HepG2 (cell line): ENCODE data around the gene AARS2. TPM values are rescaled to one million over a fixed set of nuclear protein-coding genes. Genes with fewer than 3 reads are reported as not detected.

Experiments used
- ATF1 ChIP-seq: IDR thresholded peaks from 2 replicates; pipeline ENCODE4 v1.6.1; 2016; ENCODE audit warnings: mild to moderate bottlenecking, control low read depth
- ATRX ChIP-seq: sonication (generic); formaldehyde crosslinking; IDR thresholded peaks from 2 replicates; pipeline ENCODE4 v1.4.0; 2020; ENCODE audit warnings: missing genetic modification reagents, borderline replicate concordance
- BORCS8-MEF2B ChIP-seq: sonication (generic); formaldehyde crosslinking; IDR thresholded peaks from 2 replicates; pipeline ENCODE4 v1.8.0; 2022; ENCODE audit warnings: mild to moderate bottlenecking, missing genetic modification reagents
- DPF2 ChIP-seq: sonication (generic); formaldehyde crosslinking; IDR thresholded peaks from 2 replicates; pipeline ENCODE4 v1.4.0; 2020; ENCODE audit warnings: mild to moderate bottlenecking, low read depth, missing genetic modification reagents, borderline replicate concordance
- GFI1 ChIP-seq: sonication (generic); formaldehyde crosslinking; IDR thresholded peaks from 2 replicates; pipeline ENCODE4 v1.5.0; 2020; ENCODE audit warnings: missing genetic modification reagents, mild to moderate bottlenecking, borderline replicate concordance
- HMG20A ChIP-seq: IDR thresholded peaks from 2 replicates; pipeline ENCODE4 v1.6.1; 2016; ENCODE audit warnings: borderline replicate concordance
- HNRNPK ChIP-seq: fragments of 200-400 bp; formaldehyde crosslinking; IDR thresholded peaks from 2 replicates; pipeline ENCODE4 v1.6.1; 2018; ENCODE audit warnings: low read length, low read depth, moderate library complexity, mild to moderate bottlenecking; ENCODE audit not compliant: poor library complexity, severe bottlenecking
- HOXA5 ChIP-seq: sonication (generic); formaldehyde crosslinking; IDR thresholded peaks from 2 replicates; pipeline ENCODE4 v1.4.0; 2020; ENCODE audit warnings: missing genetic modification reagents
- MIER3 ChIP-seq: IDR thresholded peaks from 2 replicates; pipeline ENCODE4 v1.6.1; 2016; ENCODE audit warnings: missing compliant biosample characterization, borderline replicate concordance
- NFIB ChIP-seq: sonication (generic); formaldehyde crosslinking; IDR thresholded peaks from 2 replicates; pipeline ENCODE4 v1.9.0; 2021; ENCODE audit warnings: missing genetic modification reagents, mild to moderate bottlenecking, borderline replicate concordance
- NKX3-1 ChIP-seq: sonication (generic); formaldehyde crosslinking; IDR thresholded peaks from 2 replicates; pipeline ENCODE4 v1.5.0; 2020; ENCODE audit warnings: missing genetic modification reagents
- PRDM4 ChIP-seq: sonication (generic); formaldehyde crosslinking; IDR thresholded peaks from 2 replicates; pipeline ENCODE4 v1.9.0; 2021; ENCODE audit warnings: missing genetic modification reagents, borderline replicate concordance
- SPEN ChIP-seq: sonication (generic); formaldehyde crosslinking; IDR thresholded peaks from 2 replicates; pipeline ENCODE4 v1.5.1; 2020; ENCODE audit warnings: low read depth, mild to moderate bottlenecking, missing genetic modification reagents
- ZBTB26 ChIP-seq: IDR thresholded peaks from 2 replicates; pipeline ENCODE4 v1.6.1; 2016; ENCODE audit warnings: missing compliant biosample characterization, missing genetic modification reagents, borderline replicate concordance
- ZNF367 ChIP-seq: sonication (generic); formaldehyde crosslinking; IDR thresholded peaks from 2 replicates; pipeline ENCODE4 v1.4.0; 2020; ENCODE audit warnings: missing genetic modification reagents, borderline replicate concordance
- ZNF512B ChIP-seq: sonication (generic); formaldehyde crosslinking; IDR thresholded peaks from 2 replicates; pipeline ENCODE4 v1.5.1; 2020; ENCODE audit warnings: missing genetic modification reagents, mild to moderate bottlenecking, borderline replicate concordance
- ZNF569 ChIP-seq: sonication (generic); formaldehyde crosslinking; IDR thresholded peaks from 2 replicates; pipeline ENCODE4 v1.5.0; 2020; ENCODE audit warnings: mild to moderate bottlenecking, missing genetic modification reagents, moderate library complexity, borderline replicate concordance
- ZNF710 ChIP-seq: sonication (generic); formaldehyde crosslinking; IDR thresholded peaks from 2 replicates; pipeline ENCODE4 v1.5.0; 2020; ENCODE audit warnings: mild to moderate bottlenecking, missing genetic modification reagents, borderline replicate concordance
- ZNF782 ChIP-seq: sonication (generic); formaldehyde crosslinking; IDR thresholded peaks from 2 replicates; pipeline ENCODE4 v1.4.0; 2020; ENCODE audit warnings: missing genetic modification reagents, mild to moderate bottlenecking, borderline replicate concordance
- polyA plus RNA-seq, 8 experiments: library from polyadenylated mRNA; depleted of rRNA in 3 of 8; stranded (reverse) in 7 of 8; unstranded in 1 of 8; fragments of >200 nt; fragmentation: Illumina TruSeq in 4 of 8; extraction: Trizol in 4 of 8; gene quantifications; 2 replicates each; pipeline versions ENCODE4 v1.2.1 to v1.2.3, GENCODE V29; 2011 to 2016; ENCODE audit warnings: low read depth in 4 of 8, missing spikeins in 1 of 8, mixed read lengths in 1 of 8; ENCODE audit not compliant: insufficient read depth in 1 of 8
- total RNA-seq, 5 experiments: library from RNA; depleted of rRNA; stranded (reverse); fragments of >200 nt; fragmentation: Illumina TruSeq; extraction: Trizol; gene quantifications; 2 replicates each; pipeline ENCODE4 v1.2.3, GENCODE V29; 2016; ENCODE audit warnings: low read depth in 1 of 5

Gene AARS2
- total and polyA plus RNA-seq, 2 of the 13 experiments (the other 11 are each of a cell fraction or from before 2014, with no cell fraction given): 7.5 to 24.1 TPM

- TF ChIP-seq PRDM4 (CRISPR knock-in tag) (no peak), MIER3 (no peak), ATF1 (no peak), GFI1 (CRISPR knock-in tag) (no peak), SPEN (no peak), DPF2 (CRISPR knock-in tag) (no peak), ATRX (CRISPR knock-in tag) (no peak), ZNF710 (CRISPR knock-in tag) (no peak), BORCS8-MEF2B (CRISPR knock-in tag) (no peak), ZBTB26 (CRISPR knock-in tag) (no peak), ZNF367 (CRISPR knock-in tag) (no peak), HOXA5 (no peak), HNRNPK (no peak), ZNF569 (no peak), ZNF782 (CRISPR knock-in tag) (no peak), NFIB (CRISPR knock-in tag) (no peak), NKX3-1 (no peak), ZNF512B (CRISPR knock-in tag) (no peak), HMG20A (no peak)
Observed at GRCh38 chr6:44253307-44254101, 59.6 kb downstream of the AARS2 start (continued).
